ENCODE measurements around the gene GATD1.

Gene GATD1, protein sequence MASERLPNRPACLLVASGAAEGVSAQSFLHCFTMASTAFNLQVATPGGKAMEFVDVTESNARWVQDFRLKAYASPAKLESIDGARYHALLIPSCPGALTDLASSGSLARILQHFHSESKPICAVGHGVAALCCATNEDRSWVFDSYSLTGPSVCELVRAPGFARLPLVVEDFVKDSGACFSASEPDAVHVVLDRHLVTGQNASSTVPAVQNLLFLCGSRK

DNA sequence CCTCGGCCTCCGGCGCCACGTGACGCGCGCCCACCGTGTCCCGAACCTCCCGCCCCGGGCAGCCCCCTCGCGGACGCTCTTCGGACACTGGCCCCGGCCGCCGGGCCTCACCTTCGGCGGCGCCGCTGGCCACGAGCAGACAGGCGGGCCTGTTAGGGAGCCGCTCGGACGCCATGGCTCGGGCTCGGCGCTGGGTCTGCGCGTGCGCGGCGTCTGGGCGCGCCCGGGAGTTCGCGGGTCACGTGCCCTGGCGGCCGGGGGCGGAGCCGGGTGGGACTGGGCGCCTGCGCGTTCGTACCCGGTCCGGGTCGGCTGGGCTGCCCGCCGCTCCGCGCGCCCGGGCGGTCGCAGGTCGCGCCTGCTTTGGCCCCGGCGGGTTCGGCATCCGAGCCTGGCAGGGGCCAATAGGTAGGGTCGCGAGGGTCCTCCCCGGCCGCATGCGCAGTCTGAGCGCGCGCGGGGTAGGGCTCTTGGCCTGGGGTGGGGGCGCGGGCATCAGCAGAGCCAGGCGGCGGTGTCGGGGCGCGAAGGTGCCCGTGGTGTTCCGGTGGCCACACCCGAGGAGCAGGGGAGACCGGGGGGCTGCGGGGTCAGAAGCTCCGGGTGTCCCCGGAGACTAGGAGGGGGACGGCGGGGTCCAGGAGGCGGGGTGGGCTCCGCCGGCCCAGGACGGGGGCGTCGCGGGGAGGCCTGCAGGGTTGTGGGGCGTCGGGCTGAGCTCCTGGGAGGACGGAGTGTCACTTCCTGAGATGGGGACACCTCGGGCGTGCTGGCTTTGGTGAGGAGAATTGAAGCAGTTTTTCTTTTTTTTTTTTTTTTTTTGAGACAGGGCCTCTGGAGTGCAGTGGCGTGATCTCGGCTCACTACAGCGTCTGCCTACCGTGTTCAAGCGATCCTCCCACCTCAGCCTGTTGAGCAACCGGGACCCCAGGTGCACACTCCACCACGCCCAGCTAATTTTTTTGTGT lies at the start of gene GATD1:
Gene GATD1, minus strand, starts transcription at position 200 of the 968 bp plus-strand sequence. Its CDS starts 25 bp downstream, at position 175.
- Histone ChIP-seq H3K27me3 (ENCODE audit: control insufficient read depth in 1 of 2, insufficient read depth in 2 of 2, low read length in 2 of 2) (no peaks in the 10 kb centered on the region), H3K27ac (ENCODE audit: low read depth, low read length) (peak within 1 kb of the TSS; percentile 89), H3K4me3 (ENCODE audit: low read depth in 1 of 2, low read length in 2 of 2) (peak within 1 kb of the TSS; percentile 71 to 87), H3K9me3 (ENCODE audit: low read length) (no peaks in the 10 kb centered on the region), H3K9ac (ENCODE audit: low read length) (peak within 1 kb of the TSS; percentile 49), H3K4me1 (ENCODE audit: insufficient read depth, low read length) (peaks cover 20% of the 10 kb centered on the region), H3K36me3 (ENCODE audit: insufficient read depth, low read length) (peaks cover 11% of the 10 kb centered on the region)

DNA sequence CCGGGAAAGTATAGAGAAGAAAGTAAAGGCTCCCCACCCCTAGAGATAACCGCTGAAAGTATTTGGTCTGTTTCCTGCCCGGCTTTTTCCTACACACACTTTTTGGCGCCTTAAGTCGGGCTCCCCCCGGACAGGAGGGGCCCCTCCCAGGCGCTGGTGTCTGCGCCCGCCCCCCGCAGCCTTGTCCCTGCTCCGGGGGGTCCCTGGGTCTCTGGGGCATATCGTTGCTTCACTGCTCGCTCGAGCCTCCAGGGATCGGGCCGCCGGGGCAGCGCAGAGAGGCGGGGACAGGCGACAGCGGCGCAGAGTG lies 49.5 kb upstream of the GATD1 start:
- peaks cover 21% of the 10 kb centered on the region for H3K36me3 ChIP-seq (ENCODE audit: insufficient read depth, low read length)
- peaks cover 36 to 74% of the 10 kb centered on the region in 2 donors for H3K27me3 ChIP-seq (ENCODE audit: control insufficient read depth in 1 of 2, insufficient read depth in 2 of 2, low read length in 2 of 2)
- H3K9me3 ChIP-seq (ENCODE audit: low read length), result no peaks in the 10 kb centered on the region
- peak overlapping the region in 1 of 2 donors; percentile 32 for H3K4me3 ChIP-seq (ENCODE audit: low read depth in 1 of 2, low read length in 2 of 2)
- H3K27ac ChIP-seq (ENCODE audit: low read depth, low read length), result no peak overlapping the region
- peaks cover 18% of the 10 kb centered on the region for H3K4me1 ChIP-seq (ENCODE audit: insufficient read depth, low read length)
- no peak overlapping the region for H3K9ac ChIP-seq (ENCODE audit: low read length)

DNA sequence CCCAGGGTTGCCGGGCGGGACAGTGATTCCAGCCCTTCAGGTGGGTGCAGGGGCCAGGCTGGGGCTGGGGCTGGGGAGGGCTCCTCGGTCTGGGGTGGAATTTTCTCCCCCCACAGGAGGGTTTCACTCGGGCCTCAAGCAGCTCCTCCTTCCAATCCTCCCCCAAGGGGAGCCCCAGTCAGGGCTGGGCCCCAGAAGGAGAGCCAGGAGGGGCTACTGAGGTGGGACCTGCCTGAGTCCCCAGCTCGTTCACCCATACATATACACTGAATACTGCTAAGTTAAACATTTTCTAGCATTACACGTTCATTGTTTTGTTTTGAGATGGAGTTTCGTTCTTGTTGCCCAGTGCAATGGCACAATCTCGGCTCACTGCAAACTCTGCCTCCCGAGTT lies 48.9 kb upstream of the GATD1 start:
- H3K9me3 ChIP-seq (ENCODE audit: low read length), result no peaks in the 10 kb centered on the region
- H3K9ac ChIP-seq (ENCODE audit: low read length), result no peak overlapping the region
- H3K36me3 ChIP-seq (ENCODE audit: insufficient read depth, low read length), result peaks cover 21% of the 10 kb centered on the region
- no peak overlapping the region for H3K27ac ChIP-seq (ENCODE audit: low read depth, low read length)
- H3K27me3 ChIP-seq (ENCODE audit: control insufficient read depth in 1 of 2, insufficient read depth in 2 of 2, low read length in 2 of 2), result peaks cover 36 to 68% of the 10 kb centered on the region in 2 donors
- peaks cover 23% of the 10 kb centered on the region for H3K4me1 ChIP-seq (ENCODE audit: insufficient read depth, low read length)
- no peak overlapping the region for H3K4me3 ChIP-seq (ENCODE audit: low read depth in 1 of 2, low read length in 2 of 2)

DNA sequence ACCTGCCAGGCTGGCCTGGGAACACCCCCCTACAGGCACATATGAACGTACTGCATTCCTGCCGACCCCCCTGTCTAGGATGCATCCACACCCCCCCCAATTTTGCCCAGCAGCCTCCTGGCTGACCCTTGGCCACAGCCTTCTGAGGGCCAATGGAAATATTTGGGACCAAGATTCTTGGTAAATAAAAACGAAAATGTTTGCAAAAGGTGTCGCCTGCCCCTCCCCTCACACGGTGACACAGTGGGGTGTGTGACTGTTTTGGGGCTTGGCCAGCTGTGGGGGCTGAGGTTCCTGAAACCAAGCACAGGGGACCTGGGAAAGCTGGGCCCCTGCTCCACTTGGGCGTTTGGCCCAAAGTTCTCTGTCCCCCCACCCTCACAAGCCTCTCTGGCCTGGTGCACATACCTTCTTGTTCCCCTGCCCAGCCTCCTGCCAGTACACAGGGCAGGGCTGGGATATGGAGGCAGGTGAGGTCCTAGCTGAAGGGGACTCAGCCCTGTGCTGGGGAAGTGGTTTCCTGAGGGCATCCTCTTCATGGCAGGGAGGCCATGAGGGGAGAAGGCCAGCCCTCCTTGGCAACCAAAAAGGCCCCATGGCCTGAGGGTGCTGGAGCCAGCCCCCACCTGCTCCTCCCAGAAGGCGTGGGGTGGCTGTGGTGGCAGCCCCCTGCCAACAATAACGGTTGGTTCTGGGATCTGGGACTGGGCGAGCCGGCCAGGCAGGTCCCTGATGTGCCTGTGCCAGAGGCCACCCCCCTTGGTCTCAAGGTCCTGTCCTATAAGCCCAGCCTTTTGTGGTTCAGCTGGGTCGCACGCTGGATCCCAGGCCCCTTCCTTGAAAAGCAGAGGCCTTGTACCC lies 48.3 kb upstream of the GATD1 start:
- H3K36me3 ChIP-seq (ENCODE audit: insufficient read depth, low read length), result peaks cover 21% of the 10 kb centered on the region
- peaks cover 36 to 62% of the 10 kb centered on the region in 2 donors for H3K27me3 ChIP-seq (ENCODE audit: control insufficient read depth in 1 of 2, insufficient read depth in 2 of 2, low read length in 2 of 2)
- H3K9me3 ChIP-seq (ENCODE audit: low read length), result no peaks in the 10 kb centered on the region
- H3K27ac ChIP-seq (ENCODE audit: low read depth, low read length), result no peak overlapping the region
- no peak overlapping the region for H3K4me3 ChIP-seq (ENCODE audit: low read depth in 1 of 2, low read length in 2 of 2)
- peaks cover 30% of the 10 kb centered on the region for H3K4me1 ChIP-seq (ENCODE audit: insufficient read depth, low read length)
- no peak overlapping the region for H3K9ac ChIP-seq (ENCODE audit: low read length)

DNA sequence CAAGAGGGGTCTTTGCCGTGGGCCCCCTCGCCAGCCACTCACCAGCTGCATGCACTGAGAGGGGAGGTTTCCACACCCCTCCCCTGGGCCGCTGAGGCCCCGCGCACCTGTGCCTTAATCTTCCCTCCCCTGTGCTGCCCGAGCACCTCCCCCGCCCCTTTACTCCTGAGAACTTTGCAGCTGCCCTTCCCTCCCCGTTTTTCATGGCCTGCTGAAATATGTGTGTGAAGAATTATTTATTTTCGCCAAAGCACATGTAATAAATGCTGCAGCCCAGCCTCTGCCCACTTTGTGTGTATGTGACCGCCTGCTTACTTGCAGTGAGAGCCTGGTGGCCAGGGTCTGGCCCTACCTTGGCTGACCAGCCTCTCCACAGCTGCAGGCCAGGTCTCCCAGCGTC lies 47.7 kb upstream of the GATD1 start:
- Histone ChIP-seq H3K4me1 (ENCODE audit: insufficient read depth, low read length) (peaks cover 31% of the 10 kb centered on the region), H3K27me3 (ENCODE audit: control insufficient read depth in 1 of 2, insufficient read depth in 2 of 2, low read length in 2 of 2) (peaks cover 36 to 55% of the 10 kb centered on the region in 2 donors), H3K27ac (ENCODE audit: low read depth, low read length) (no peak overlapping the region), H3K9me3 (ENCODE audit: low read length) (no peaks in the 10 kb centered on the region), H3K4me3 (ENCODE audit: low read depth in 1 of 2, low read length in 2 of 2) (no peak overlapping the region), H3K36me3 (ENCODE audit: insufficient read depth, low read length) (peaks cover 21% of the 10 kb centered on the region), H3K9ac (ENCODE audit: low read length) (no peak overlapping the region)

DNA sequence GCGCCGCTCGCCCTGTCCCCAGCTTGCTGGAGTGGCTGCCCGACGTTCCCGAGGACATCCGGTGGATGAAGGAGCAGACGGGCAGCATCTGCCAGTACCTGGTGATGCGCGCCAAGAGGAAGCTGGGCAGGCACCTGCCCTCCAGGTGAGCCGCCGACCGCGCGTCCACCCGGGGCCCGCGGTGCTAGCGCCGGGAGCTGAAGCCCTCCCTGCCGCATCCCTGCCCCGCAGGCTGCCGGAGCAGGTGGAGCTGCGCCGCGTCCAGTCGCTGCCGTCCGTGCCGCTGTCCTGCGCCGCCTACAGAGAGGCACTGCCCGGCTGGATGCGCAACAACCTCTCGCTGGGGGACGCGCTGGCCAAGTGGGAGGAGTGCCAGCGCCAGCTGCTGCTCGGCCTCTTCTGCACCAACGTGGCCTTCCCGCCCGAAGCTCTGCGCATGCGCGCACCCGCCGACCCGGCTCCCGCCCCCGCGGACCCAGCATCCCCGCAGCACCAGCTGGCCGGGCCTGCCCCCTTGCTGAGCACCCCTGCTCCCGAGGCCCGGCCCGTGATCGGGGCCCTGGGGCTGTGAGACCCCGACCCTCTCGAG lies 47.1 kb upstream of the GATD1 start:
- Histone ChIP-seq H3K9ac (ENCODE audit: low read length) (no peak overlapping the region), H3K36me3 (ENCODE audit: insufficient read depth, low read length) (peaks cover 21% of the 10 kb centered on the region), H3K4me3 (ENCODE audit: low read depth in 1 of 2, low read length in 2 of 2) (no peak overlapping the region), H3K27ac (ENCODE audit: low read depth, low read length) (no peak overlapping the region), H3K9me3 (ENCODE audit: low read length) (no peaks in the 10 kb centered on the region), H3K4me1 (ENCODE audit: insufficient read depth, low read length) (peaks cover 25% of the 10 kb centered on the region), H3K27me3 (ENCODE audit: control insufficient read depth in 1 of 2, insufficient read depth in 2 of 2, low read length in 2 of 2) (peaks cover 34 to 50% of the 10 kb centered on the region in 2 donors)

DNA sequence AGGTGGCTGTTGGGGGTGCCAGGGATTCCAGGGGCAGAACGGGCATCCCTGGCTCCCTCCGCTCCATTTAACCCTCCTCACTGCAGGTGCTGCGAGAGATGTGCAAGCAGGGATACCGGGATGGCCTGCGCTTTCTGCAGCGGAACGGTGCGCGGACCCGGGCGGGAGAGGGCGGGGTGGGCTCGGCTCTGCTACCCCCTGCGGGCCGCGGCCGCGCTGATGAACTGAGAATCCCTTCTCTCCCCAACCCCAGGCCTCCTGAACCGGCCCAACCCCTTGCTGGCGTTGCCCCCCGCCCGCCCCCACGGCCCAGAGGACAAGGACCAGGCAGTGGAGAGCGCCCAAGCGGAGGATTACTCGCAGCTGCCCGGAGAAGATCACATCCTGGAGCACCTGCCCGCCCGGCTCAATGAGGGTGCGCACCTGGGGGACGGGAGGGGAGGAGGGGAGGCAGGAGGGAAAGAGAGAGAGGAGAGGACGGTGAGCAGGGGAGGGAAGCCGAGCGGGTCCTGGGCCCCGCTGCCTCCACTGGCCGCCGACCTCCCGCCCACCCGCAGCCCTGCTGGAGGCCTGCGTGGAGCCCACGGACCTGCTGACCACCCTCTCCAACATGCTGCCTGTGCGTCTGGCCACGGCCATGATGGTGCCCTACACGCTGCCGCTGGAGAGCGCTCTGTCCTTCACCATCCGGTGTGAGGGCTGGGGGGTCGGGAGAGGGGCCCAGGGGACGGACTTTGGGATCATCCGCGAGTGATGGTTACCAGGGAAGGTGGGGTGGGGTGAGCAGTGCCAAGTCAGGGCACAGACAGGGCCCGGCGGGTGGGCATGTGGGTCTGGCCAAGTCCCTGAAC lies 46.4 kb upstream of the GATD1 start:
- H3K4me3 ChIP-seq (ENCODE audit: low read depth in 1 of 2, low read length in 2 of 2), result no peak overlapping the region
- peaks cover 21% of the 10 kb centered on the region for H3K36me3 ChIP-seq (ENCODE audit: insufficient read depth, low read length)
- peaks cover 28 to 43% of the 10 kb centered on the region in 2 donors for H3K27me3 ChIP-seq (ENCODE audit: control insufficient read depth in 1 of 2, insufficient read depth in 2 of 2, low read length in 2 of 2)
- no peak overlapping the region for H3K27ac ChIP-seq (ENCODE audit: low read depth, low read length)
- no peaks in the 10 kb centered on the region for H3K9me3 ChIP-seq (ENCODE audit: low read length)
- peaks cover 21% of the 10 kb centered on the region for H3K4me1 ChIP-seq (ENCODE audit: insufficient read depth, low read length)
- no peak overlapping the region for H3K9ac ChIP-seq (ENCODE audit: low read length)

DNA sequence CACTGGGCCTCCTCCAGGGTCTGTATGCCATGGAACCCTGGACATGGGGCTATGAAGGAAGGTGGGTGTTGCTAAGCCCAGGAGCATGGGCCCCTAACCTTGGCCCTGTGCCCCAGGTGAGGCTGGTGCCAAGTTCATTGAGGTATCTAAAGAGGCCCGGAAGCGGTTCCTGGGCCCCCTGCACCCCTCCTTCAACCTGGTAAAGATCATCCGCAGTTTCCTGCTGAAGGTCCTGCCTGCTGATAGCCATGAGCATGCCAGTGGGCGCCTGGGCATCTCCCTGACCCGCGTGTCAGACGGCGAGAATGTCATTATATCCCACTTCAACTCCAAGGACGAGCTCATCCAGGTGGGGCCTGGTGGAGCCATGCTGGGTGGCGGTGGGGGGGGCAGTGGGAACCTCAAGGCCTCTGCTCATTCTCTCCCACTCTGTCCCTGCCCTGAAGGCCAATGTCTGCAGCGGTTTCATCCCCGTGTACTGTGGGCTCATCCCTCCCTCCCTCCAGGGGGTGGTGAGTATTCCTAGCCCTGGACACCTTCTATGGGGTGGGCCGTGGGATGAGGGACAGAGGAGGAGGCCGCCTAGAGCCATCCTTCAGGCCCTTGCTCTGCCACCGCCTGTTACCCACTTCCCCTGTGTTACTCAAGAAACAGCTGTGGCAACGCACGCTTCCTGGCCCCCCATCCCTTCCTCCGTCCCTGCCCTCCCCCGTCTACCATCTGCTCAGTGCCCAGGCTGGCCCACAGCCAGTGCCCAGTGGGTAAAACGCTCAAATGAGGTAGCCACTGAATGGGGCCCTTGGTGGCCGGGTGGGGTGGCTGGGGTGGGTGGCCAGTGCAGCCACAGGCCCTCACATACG lies 44.5 kb upstream of the GATD1 start:
- H3K27ac ChIP-seq (ENCODE audit: low read depth, low read length), result no peak overlapping the region
- H3K9ac ChIP-seq (ENCODE audit: low read length), result no peak overlapping the region
- no peak overlapping the region for H3K4me3 ChIP-seq (ENCODE audit: low read depth in 1 of 2, low read length in 2 of 2)

DNA sequence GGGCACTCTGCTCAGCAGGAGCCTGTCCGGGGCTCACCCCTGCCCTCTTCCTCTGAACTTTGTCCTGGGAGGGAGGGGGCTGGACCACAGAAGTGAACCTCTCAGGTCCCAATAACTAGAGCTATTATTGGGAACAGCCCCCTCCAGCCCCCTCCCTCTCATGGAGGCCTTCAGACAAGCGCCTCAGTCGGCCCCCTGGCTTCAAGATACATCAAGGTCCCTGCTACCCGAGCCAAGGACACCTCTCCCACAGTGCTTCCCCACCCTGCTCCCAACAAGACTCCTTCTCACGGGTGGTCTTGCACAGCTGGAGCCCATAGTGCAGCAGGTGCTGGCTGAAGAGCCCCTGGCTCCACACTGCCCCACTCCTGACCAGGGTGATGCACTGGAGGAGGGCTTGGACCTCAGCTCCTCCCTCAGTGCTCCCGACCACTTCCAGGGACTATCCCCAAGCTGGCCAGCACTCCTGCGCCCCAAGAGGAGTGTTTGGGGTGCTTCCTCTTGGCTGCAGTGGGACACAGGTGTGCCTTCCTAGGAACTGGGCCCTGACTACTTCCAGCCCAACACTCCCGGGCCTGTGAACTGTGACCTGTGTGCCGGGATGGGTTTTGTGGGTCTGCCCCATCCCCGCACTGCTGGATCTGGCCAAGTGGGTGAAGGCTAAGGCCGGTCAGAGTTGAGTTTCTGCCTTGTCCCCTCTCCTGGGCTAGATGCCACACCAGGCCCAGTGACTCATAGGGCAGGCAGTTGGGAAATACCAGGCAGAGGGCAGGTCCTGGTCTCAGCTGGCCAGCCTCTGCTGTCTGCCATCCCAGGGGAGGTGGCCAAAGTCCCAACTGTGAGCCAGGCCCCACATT lies 43.6 kb upstream of the GATD1 start:
- peaks cover 10 to 15% of the 10 kb centered on the region in 2 donors for H3K27me3 ChIP-seq (ENCODE audit: control insufficient read depth in 1 of 2, insufficient read depth in 2 of 2, low read length in 2 of 2)
- peak overlapping the region; percentile 93 for H3K27ac ChIP-seq (ENCODE audit: low read depth, low read length)
- peak overlapping the region; percentile 57 for H3K9ac ChIP-seq (ENCODE audit: low read length)
- no peaks in the 10 kb centered on the region for H3K9me3 ChIP-seq (ENCODE audit: low read length)
- peak overlapping the region; percentile 77 to 81 for H3K4me3 ChIP-seq (ENCODE audit: low read depth in 1 of 2, low read length in 2 of 2)
- H3K4me1 ChIP-seq (ENCODE audit: insufficient read depth, low read length), result peaks cover 22% of the 10 kb centered on the region
- H3K36me3 ChIP-seq (ENCODE audit: insufficient read depth, low read length), result peaks cover 21% of the 10 kb centered on the region

More for the DNA sequence above, 44.5 kb upstream of the GATD1 start:
- Histone ChIP-seq H3K27me3 (ENCODE audit: control insufficient read depth in 1 of 2, insufficient read depth in 2 of 2, low read length in 2 of 2) (peaks cover 11 to 23% of the 10 kb centered on the region in 2 donors), H3K9me3 (ENCODE audit: low read length) (no peaks in the 10 kb centered on the region), H3K4me1 (ENCODE audit: insufficient read depth, low read length) (peaks cover 22% of the 10 kb centered on the region), H3K36me3 (ENCODE audit: insufficient read depth, low read length) (peaks cover 21% of the 10 kb centered on the region)
